Pancreas (tissue), 10 donors: ENCODE measurements around the gene CKS1B. TPM values are rescaled to one million over a fixed set of nuclear protein-coding genes. Genes with fewer than 3 reads are reported as not detected.
"Not testable (repeated sequence)": the region's sequence is repeated elsewhere in the genome, so short reads cannot be mapped to it uniquely, and the experiment has no call there.

Experiments
- ATAC-seq, 4 donors: fragments of 200-7000 bp; cut with Tn5 transposase; one replicate each; pipeline versions ENCODE4 v1.8.0 to v1.9.1; 2020; ENCODE audit warnings: mild to moderate bottlenecking in 4 of 4, moderate library complexity in 4 of 4
- DNase-seq, 6 donors: peaks; one replicate each; pipeline ENCODE4 v3.0.0-alpha.2; 2020
- FAIRE-seq: peaks from 2 replicates; lab custom pipeline; 2012; peaks lifted over from hg19 to GRCh38; lab: Jason Lieb, UNC
- H3K27ac ChIP-seq, 4 donors: fragments of 200-600 bp; sonication (generic); 1 replicate in 3 of 4; 2 replicates in 1 of 4; pipeline versions ENCODE4 v1.5.0 to v1.8.0; 2020
- H3K27me3 ChIP-seq, 4 donors: fragments of 200-600 bp; one replicate each; pipeline ENCODE4 v1.8.0; 2021
- H3K36me3 ChIP-seq, 3 donors: fragments of 200-600 bp; sonication (generic) in 1 of 3; one replicate each; pipeline versions ENCODE4 v1.5.0 to v1.8.0; 2020 to 2021
- H3K4me1 ChIP-seq, 3 donors: fragments of 200-600 bp; one replicate each; pipeline ENCODE4 v1.8.0; 2021
- H3K4me3 ChIP-seq, 4 donors: fragments of 200-600 bp; sonication (generic) in 2 of 4; one replicate each; pipeline versions ENCODE4 v1.5.0 to v1.8.0; 2020 to 2021
- H3K9me3 ChIP-seq, 4 donors: fragments of 200-600 bp; one replicate each; pipeline ENCODE4 v1.8.0; 2021
- WGBS, 2 donors: extraction: QIAGEN DNeasy Blood & Tissue Kit; methylation state at CpG; one replicate each; pipeline ENCODE4 v1.1.7; 2013; 5-methylcytosine and 5-hydroxymethylcytosine counted together
- intact Hi-C, 3 donors: fragments of 100-400 bp; cut with DNase I; formaldehyde crosslinking; loops; one replicate each; pipeline versions ENCODE4 v1.11.1 to v1.14.2; 2022
- polyA plus RNA-seq, 2 donors: library from polyadenylated mRNA; stranded (reverse); fragments of 200-250 nt; gene quantifications; one replicate each; pipeline ENCODE4 v1.2.3, GENCODE V29; 2013
- total RNA-seq, 6 donors: library from RNA; stranded (reverse); fragmentation: NEBNext Ultra II Directional in 4 of 6; extraction: Animal tissue kit (Norgen Biotek cat#: 25700) in 4 of 6; gene quantifications; one replicate each; pipeline versions ENCODE4 v1.2.1 to v1.2.4, GENCODE V29; 2021 to 2023
- TF ChIP-seq, protein P1 (sequence below), 4 donors: fragments of 200-600 bp; sonication (generic) in 3 of 4; IDR thresholded peaks; one replicate each; pipeline versions ENCODE4 v1.5.0 to v1.8.0; 2021; ENCODE audit warnings: antibody characterized with exemption in 4 of 4
- donor health status: healthy with polysubstance abuse.
- donor health status: DM: no; HTN: no; CAD: no; lungs with moderate emphysema.
- donor health status: DM: no; HTN: no; CAD: no.
- donor health status: control.
- donor health status: control.
- donor health status: Bipolar disorder and iron deficiency.
- donor health status: DM: yes; HTN: yes; CAD: no.
- donor health status: DM: no; HTN: no; CAD: no.
- donor health status: DM: no; HTN: no; CAD: no.
- donor health status: DM: yes; HTN: yes; CAD: no.

CKS1B gene
- total and polyA plus RNA-seq, 8 donors = 6.7 to 19.5 (median 10.2) TPM

DNA sequence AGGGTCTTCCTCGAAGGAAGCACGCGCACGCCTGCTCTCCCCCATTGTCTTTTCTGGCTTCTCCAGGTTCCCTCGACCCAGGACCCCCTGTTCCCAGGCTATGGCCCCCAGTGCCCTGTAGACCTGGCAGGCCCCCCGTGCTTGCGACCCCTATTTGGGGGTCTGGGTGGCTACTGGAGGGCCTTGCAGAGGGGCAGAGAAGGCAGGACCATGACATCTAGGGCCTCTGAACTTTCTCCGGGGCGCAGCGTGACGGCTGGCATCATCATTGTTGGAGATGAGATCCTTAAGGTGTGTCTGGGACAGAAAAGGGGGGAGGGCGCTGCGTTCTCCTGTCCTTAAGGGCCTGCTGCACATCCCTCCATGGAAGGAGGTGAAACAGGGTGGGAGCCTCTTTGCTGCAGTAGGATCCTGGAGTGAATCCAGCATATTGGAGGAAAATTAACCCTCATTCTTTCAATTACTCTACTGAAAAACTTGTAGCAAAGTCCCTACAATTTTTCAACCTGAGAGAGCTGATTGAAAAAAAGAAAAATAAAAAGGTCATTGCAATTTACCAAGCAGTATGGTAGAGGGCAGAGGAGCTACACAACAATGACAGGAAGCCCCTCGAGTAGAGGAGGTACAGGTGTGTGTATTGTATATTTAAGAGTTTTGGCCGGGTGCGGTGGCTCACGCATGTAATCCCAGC, 9.4 kb downstream of the CKS1B start:
- no peak for FAIRE-seq

GRCh38 chr1:154986736-154987135, 12.3 kb downstream of the CKS1B start:
- H3K36me3 ChIP-seq, ATAC-seq, H3K27ac ChIP-seq, FAIRE-seq, DNase-seq, H3K9me3 ChIP-seq, intact Hi-C loops, H3K4me3 ChIP-seq, H3K27me3 ChIP-seq: not testable (repeated sequence)
- H3K4me1 ChIP-seq = peaks cover 6 to 14% (median 7%) of the 10 kb centered on the region in 3 donors
- 79 to 82% methylated on average over 4 of the region's 4 CpGs for WGBS, 2 donors

More for the DNA sequence above, 9.4 kb downstream of the CKS1B start:
- peak in 1 of 6 donors; percentile 39 for DNase-seq
- H3K4me1 ChIP-seq = peaks cover 6 to 14% (median 7%) of the 10 kb centered on the region in 3 donors
- no peak for ATAC-seq
- H3K9me3 ChIP-seq = no peaks in the 10 kb centered on the region
- no peak overlapping the region for H3K27ac ChIP-seq
- WGBS, 2 donors = 11 to 15% methylated on average over 17 of the region's 17 CpGs
- peak overlapping the region; percentile 59 to 88 (median 72) for H3K4me3 ChIP-seq
- intact Hi-C loops = no loop called here
- TF ChIP-seq, protein P1, sequence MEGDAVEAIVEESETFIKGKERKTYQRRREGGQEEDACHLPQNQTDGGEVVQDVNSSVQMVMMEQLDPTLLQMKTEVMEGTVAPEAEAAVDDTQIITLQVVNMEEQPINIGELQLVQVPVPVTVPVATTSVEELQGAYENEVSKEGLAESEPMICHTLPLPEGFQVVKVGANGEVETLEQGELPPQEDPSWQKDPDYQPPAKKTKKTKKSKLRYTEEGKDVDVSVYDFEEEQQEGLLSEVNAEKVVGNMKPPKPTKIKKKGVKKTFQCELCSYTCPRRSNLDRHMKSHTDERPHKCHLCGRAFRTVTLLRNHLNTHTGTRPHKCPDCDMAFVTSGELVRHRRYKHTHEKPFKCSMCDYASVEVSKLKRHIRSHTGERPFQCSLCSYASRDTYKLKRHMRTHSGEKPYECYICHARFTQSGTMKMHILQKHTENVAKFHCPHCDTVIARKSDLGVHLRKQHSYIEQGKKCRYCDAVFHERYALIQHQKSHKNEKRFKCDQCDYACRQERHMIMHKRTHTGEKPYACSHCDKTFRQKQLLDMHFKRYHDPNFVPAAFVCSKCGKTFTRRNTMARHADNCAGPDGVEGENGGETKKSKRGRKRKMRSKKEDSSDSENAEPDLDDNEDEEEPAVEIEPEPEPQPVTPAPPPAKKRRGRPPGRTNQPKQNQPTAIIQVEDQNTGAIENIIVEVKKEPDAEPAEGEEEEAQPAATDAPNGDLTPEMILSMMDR (IDR thresholded peaks at IDR 0.05) = no peak
- no peaks in the 10 kb centered on the region for H3K27me3 ChIP-seq
- no peaks in the 10 kb centered on the region for H3K36me3 ChIP-seq

DNA sequence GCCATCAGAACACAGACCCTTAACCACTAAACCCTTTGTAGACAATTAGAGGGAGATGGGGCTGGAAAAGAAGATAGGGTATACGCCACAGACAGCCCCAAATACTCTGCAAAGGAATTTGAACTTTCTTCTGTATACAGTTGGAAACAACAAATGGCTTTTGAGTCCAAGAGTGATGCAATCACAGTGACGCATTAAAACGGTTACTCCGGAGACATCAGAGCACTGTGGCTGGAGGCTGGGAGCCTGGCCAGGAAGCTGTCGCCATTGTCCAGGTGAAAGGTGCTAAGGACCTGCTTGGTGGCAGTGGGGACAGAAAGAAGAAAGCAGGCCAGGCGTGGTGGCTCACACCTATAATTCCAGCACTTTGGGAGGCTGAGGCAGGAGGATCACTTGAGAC, 12.8 kb downstream of the CKS1B start:
- no peak overlapping the region for H3K4me3 ChIP-seq
- H3K27me3 ChIP-seq = no peaks in the 10 kb centered on the region
- H3K36me3 ChIP-seq = no peaks in the 10 kb centered on the region
- 53% methylated on average over 6 of the region's 6 CpGs for WGBS, 2 donors
- no peak overlapping the region for H3K27ac ChIP-seq
- H3K9me3 ChIP-seq = no peaks in the 10 kb centered on the region
- TF ChIP-seq, protein P1 (IDR thresholded peaks at IDR 0.05) = no peak
- DNase-seq (peak in 1 of 6 donors; percentile 15), FAIRE-seq (no peak), ATAC-seq (no peak)
- peaks cover 6 to 13% (median 7%) of the 10 kb centered on the region in 3 donors for H3K4me1 ChIP-seq
- intact Hi-C loops = no loop called here

- no peak overlapping the region for H3K4me3 ChIP-seq
- intact Hi-C loops = no loop called here
- 82 to 83% methylated on average over 17 of the region's 17 CpGs for WGBS, 2 donors
- FAIRE-seq = no peak
- ATAC-seq = no peak
- TF ChIP-seq, protein P1 (IDR thresholded peaks at IDR 0.05) = no peak
- H3K4me1 ChIP-seq = peaks cover 6 to 9% (median 7%) of the 10 kb centered on the region in 3 donors
- H3K27me3 ChIP-seq = no peaks in the 10 kb centered on the region
- no peaks in the 10 kb centered on the region for H3K9me3 ChIP-seq
- no peak overlapping the region for H3K27ac ChIP-seq
- peak in 1 of 6 donors; percentile 37 for DNase-seq
- no peaks in the 10 kb centered on the region for H3K36me3 ChIP-seq
These were observed 13.8 kb downstream of the CKS1B start for GRCh38 chr1:154988058-154988954.

DNA sequence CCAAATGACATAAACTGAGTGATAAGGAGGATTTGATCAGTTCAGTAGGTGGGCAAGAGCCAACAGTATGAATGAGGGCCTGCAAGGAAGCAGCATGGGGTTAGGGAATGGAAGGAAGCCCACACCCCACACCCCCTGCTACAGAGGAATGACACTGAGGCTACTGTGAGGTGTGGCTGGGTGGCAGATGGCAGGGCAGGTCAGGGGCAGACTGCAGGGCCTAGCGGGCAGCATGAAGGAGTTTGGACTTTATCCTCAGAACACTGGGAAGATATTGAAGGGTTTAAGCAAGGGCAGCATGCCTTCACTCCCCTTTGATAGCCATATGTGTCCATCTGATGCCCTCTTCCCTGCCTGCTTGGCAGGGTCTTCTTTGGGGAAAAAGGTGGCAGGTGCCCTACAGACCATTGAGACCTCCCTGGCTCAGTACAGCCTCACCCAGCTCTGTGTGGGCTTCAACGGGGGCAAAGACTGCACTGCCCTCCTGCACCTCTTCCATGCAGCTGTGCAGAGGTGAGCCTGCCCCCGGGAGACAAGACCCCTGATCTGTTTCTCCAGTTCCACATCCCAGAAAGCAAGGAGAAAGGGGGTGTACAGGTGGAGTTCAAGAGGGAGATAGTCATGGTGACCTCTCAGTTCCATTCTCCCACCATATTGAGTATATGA, 14.8 kb downstream of the CKS1B start:
- Histone ChIP-seq H3K27ac (no peak overlapping the region), H3K4me1 (peaks cover 0 to 4% (median under 1%) of the 10 kb centered on the region in 3 donors), H3K9me3 (no peaks in the 10 kb centered on the region), H3K36me3 (no peaks in the 10 kb centered on the region), H3K4me3 (no peak overlapping the region), H3K27me3 (no peaks in the 10 kb centered on the region)
- TF ChIP-seq, protein P1 (IDR thresholded peaks at IDR 0.05) = no peak
- no peak for FAIRE-seq
- intact Hi-C loops = no loop called here
- no peak for ATAC-seq
- WGBS, 2 donors = 80 to 89% methylated on average over 3 of the region's 3 CpGs
- DNase-seq = peak in 1 of 6 donors; percentile 17
